AG20443 (cell line): ENCODE measurements around the gene MARS1.
"Not testable (repeated sequence)": the region's sequence is repeated elsewhere in the genome, so short reads cannot be mapped to it uniquely, and the experiment has no call there.

Experiments
- DNase-seq: peaks from one replicate; pipeline ENCODE4 v3.0.0; 2012; ENCODE audit warnings: low spot score, mixed read lengths

The MARS1 gene

GRCh38 chr12:57487597-57488401 is at the start of gene MARS1:
Gene MARS1 (plus strand): TSS chr12:57488068. CDS start chr12:57488091, 23 bp downstream.
- DNase-seq: peak; percentile 94

- no peak for DNase-seq
Observed at GRCh38 chr12:57438400-57438799, 49.5 kb upstream of the MARS1 start.

- no peak for DNase-seq
Observed at GRCh38 chr12:57439762-57440266, 48.1 kb upstream of the MARS1 start.

GRCh38 chr12:57441393-57441792 is 46.5 kb upstream of the MARS1 start:
- not testable (repeated sequence) for DNase-seq

GRCh38 chr12:57441846-57442427 is 45.9 kb upstream of the MARS1 start:
- DNase-seq: no peak

- DNase-seq: not testable (repeated sequence)
Observed at GRCh38 chr12:57444337-57444736, 43.5 kb upstream of the MARS1 start.

- DNase-seq: no peak
Observed at GRCh38 chr12:57444744-57445143, 43.1 kb upstream of the MARS1 start.

GRCh38 chr12:57446292-57446960 is 41.4 kb upstream of the MARS1 start:
- DNase-seq: no peak

GRCh38 chr12:57448669-57449068 is 39.2 kb upstream of the MARS1 start:
- no peak for DNase-seq

- no peak for DNase-seq
Observed at GRCh38 chr12:57449375-57449774, 38.5 kb upstream of the MARS1 start.

- DNase-seq: no peak
Observed at GRCh38 chr12:57450057-57450456, 37.8 kb upstream of the MARS1 start.

GRCh38 chr12:57451233-57451778 is 36.6 kb upstream of the MARS1 start:
- DNase-seq: peak; percentile 26

GRCh38 chr12:57452181-57452936 is 35.5 kb upstream of the MARS1 start:
- peak; percentile 78 for DNase-seq

- peak; percentile 79 for DNase-seq
Observed at GRCh38 chr12:57452937-57453509, 34.8 kb upstream of the MARS1 start.

- DNase-seq: no peak
Observed at GRCh38 chr12:57454213-57454565, 33.7 kb upstream of the MARS1 start.

GRCh38 chr12:57454566-57455373 is 33.1 kb upstream of the MARS1 start, which contains the start of gene INHBE:
Gene INHBE (plus strand): TSS chr12:57455307. CDS start chr12:57455537, 230 bp downstream.
- DNase-seq: peak; percentile 59

GRCh38 chr12:57455374-57456144 is 32.3 kb upstream of the MARS1 start:
- DNase-seq: no peak

- no peak for DNase-seq
Observed at GRCh38 chr12:57456145-57456700, 31.6 kb upstream of the MARS1 start.

GRCh38 chr12:57456737-57457490 is 31.0 kb upstream of the MARS1 start:
- DNase-seq: no peak
